Central memory CD8-positive, alpha-beta T cell (primary cell): ENCODE measurements around the gene ITK.
A peak's percentile ranks its signal among the peaks of the same experiment; 100 is the strongest.
"Not testable (repeated sequence)": the region's sequence is repeated elsewhere in the genome, so short reads cannot be mapped to it uniquely, and the experiment has no call there.

Experiments
- ATAC-seq: fragments of 150-1000 bp; cut with Tn5 transposase; replicated peaks from 2 replicates; pipeline ENCODE4 v1.10.0; 2022; ENCODE audit warnings: mild to moderate bottlenecking, moderate FRiP score, moderate number of reproducible peaks; ENCODE audit not compliant: poor library complexity, severe bottlenecking; ENCODE audit errors: extremely low read depth
- DNase-seq, 2 donors: peaks; one replicate each; pipeline ENCODE4 v3.0.0; 2021; ENCODE audit warnings: low spot score in 2 of 2
- H3K27ac Mint-ChIP-seq: one replicate; pipeline ENCODE4 v1.8.0; 2022; ENCODE audit warnings: low read depth, mild to moderate bottlenecking, moderate library complexity, mixed read lengths
- H3K27me3 Mint-ChIP-seq: one replicate; pipeline ENCODE4 v1.8.0; 2022; ENCODE audit warnings: mixed read lengths
- H3K36me3 Mint-ChIP-seq: one replicate; pipeline ENCODE4 v1.8.0; 2022; ENCODE audit warnings: mild to moderate bottlenecking, moderate library complexity, mixed read lengths; ENCODE audit not compliant: insufficient read depth
- H3K4me1 Mint-ChIP-seq: one replicate; pipeline ENCODE4 v1.8.0; 2022; ENCODE audit warnings: mixed read lengths
- H3K4me3 Mint-ChIP-seq: one replicate; pipeline ENCODE4 v1.8.0; 2022; ENCODE audit warnings: mild to moderate bottlenecking, moderate library complexity, mixed read lengths
- H3K9me3 Mint-ChIP-seq: one replicate; pipeline ENCODE4 v1.8.0; 2022; ENCODE audit warnings: mixed read lengths

ITK gene

GRCh38 chr5:157198277-157198986, 17.8 kb downstream of the ITK start:
- H3K27ac Mint-ChIP-seq = peak overlapping the region; percentile 93

GRCh38 chr5:157201857-157202256, 21.2 kb downstream of the ITK start:
- DNase-seq (no peak), ATAC-seq (no peak)
- Mint-ChIP-seq H3K36me3 (peaks cover 62% of the 10 kb centered on the region), H3K4me3 (peak overlapping the region; percentile 57), H3K27ac (peak overlapping the region; percentile 88), H3K9me3 (no peaks in the 10 kb centered on the region), H3K4me1 (peaks cover 77% of the 10 kb centered on the region), H3K27me3 (no peaks in the 10 kb centered on the region)

More at GRCh38 chr5:157198277-157198986, 17.8 kb downstream of the ITK start:
- H3K4me1 Mint-ChIP-seq = peaks cover 88% of the 10 kb centered on the region
- DNase-seq (peak in 1 of 2 donors; percentile 37), ATAC-seq (peak; percentile 45)
- no peaks in the 10 kb centered on the region for H3K9me3 Mint-ChIP-seq
- H3K4me3 Mint-ChIP-seq = peak overlapping the region; percentile 66
- no peaks in the 10 kb centered on the region for H3K27me3 Mint-ChIP-seq
- H3K36me3 Mint-ChIP-seq = peaks cover 69% of the 10 kb centered on the region

GRCh38 chr5:157203417-157203816, 22.8 kb downstream of the ITK start:
- Mint-ChIP-seq H3K36me3 (peaks cover 66% of the 10 kb centered on the region), H3K27ac (peak overlapping the region; percentile 88), H3K4me1 (peaks cover 77% of the 10 kb centered on the region), H3K9me3 (no peaks in the 10 kb centered on the region), H3K27me3 (no peaks in the 10 kb centered on the region), H3K4me3 (peak overlapping the region; percentile 57)
- DNase-seq (no peak), ATAC-seq (no peak)

GRCh38 chr5:157204765-157205164, 24.1 kb downstream of the ITK start:
- H3K36me3 Mint-ChIP-seq = peaks cover 68% of the 10 kb centered on the region
- peak; percentile 16 for ATAC-seq
- no peak overlapping the region for H3K4me3 Mint-ChIP-seq
- H3K27ac Mint-ChIP-seq = peak overlapping the region; percentile 53
- no peak for DNase-seq
- peaks cover 70% of the 10 kb centered on the region for H3K4me1 Mint-ChIP-seq
- H3K9me3 Mint-ChIP-seq = no peaks in the 10 kb centered on the region
- H3K27me3 Mint-ChIP-seq = no peaks in the 10 kb centered on the region

- Mint-ChIP-seq H3K27ac (peak overlapping the region; percentile 10), H3K4me1 (peaks cover 63% of the 10 kb centered on the region), H3K4me3 (peak overlapping the region; percentile 9)
Measured at GRCh38 chr5:157205708-157206107, 25.1 kb downstream of the ITK start.

GRCh38 chr5:157210652-157211051, 30.0 kb downstream of the ITK start:
- Mint-ChIP-seq H3K4me1 (peaks cover 75% of the 10 kb centered on the region), H3K36me3 (peaks cover 77% of the 10 kb centered on the region), H3K27ac (peak overlapping the region; percentile 7)
- not testable (repeated sequence) for H3K4me3 Mint-ChIP-seq, H3K27me3 Mint-ChIP-seq, DNase-seq, H3K9me3 Mint-ChIP-seq
- ATAC-seq = peak; percentile 64

More at GRCh38 chr5:157205708-157206107, 25.1 kb downstream of the ITK start:
- peaks cover 66% of the 10 kb centered on the region for H3K36me3 Mint-ChIP-seq
- no peaks in the 10 kb centered on the region for H3K9me3 Mint-ChIP-seq
- DNase-seq = no peak
- ATAC-seq = no peak
- no peaks in the 10 kb centered on the region for H3K27me3 Mint-ChIP-seq

GRCh38 chr5:157212307-157212706, 31.7 kb downstream of the ITK start:
- H3K36me3 Mint-ChIP-seq = peaks cover 80% of the 10 kb centered on the region
- ATAC-seq (no peak), DNase-seq (no peak)
- H3K9me3 Mint-ChIP-seq = no peaks in the 10 kb centered on the region
- no peaks in the 10 kb centered on the region for H3K27me3 Mint-ChIP-seq
- H3K4me1 Mint-ChIP-seq = peaks cover 75% of the 10 kb centered on the region
- peak overlapping the region; percentile 44 for H3K27ac Mint-ChIP-seq
- H3K4me3 Mint-ChIP-seq = peak overlapping the region; percentile 39

GRCh38 chr5:157213527-157214243, 33.0 kb downstream of the ITK start:
- no peak for DNase-seq
- no peaks in the 10 kb centered on the region for H3K27me3 Mint-ChIP-seq
- ATAC-seq = no peak
- peak overlapping the region; percentile 55 for H3K4me3 Mint-ChIP-seq
- peak overlapping the region; percentile 86 for H3K27ac Mint-ChIP-seq
- H3K9me3 Mint-ChIP-seq = no peaks in the 10 kb centered on the region
- H3K4me1 Mint-ChIP-seq = peaks cover 71% of the 10 kb centered on the region
- H3K36me3 Mint-ChIP-seq = peaks cover 80% of the 10 kb centered on the region

GRCh38 chr5:157214415-157214814, 33.8 kb downstream of the ITK start:
- ATAC-seq (no peak), DNase-seq (no peak)
- no peaks in the 10 kb centered on the region for H3K9me3 Mint-ChIP-seq
- H3K27ac Mint-ChIP-seq = peak overlapping the region; percentile 86
- peaks cover 76% of the 10 kb centered on the region for H3K4me1 Mint-ChIP-seq
- H3K4me3 Mint-ChIP-seq = peak overlapping the region; percentile 55
- no peaks in the 10 kb centered on the region for H3K27me3 Mint-ChIP-seq
- peaks cover 80% of the 10 kb centered on the region for H3K36me3 Mint-ChIP-seq

- ATAC-seq (peak; percentile 83), DNase-seq (peak in 1 of 2 donors; percentile 32)
- Mint-ChIP-seq H3K27ac (peak overlapping the region; percentile 86), H3K9me3 (no peaks in the 10 kb centered on the region), H3K27me3 (no peaks in the 10 kb centered on the region), H3K4me3 (peak overlapping the region; percentile 55), H3K4me1 (peaks cover 82% of the 10 kb centered on the region), H3K36me3 (peaks cover 81% of the 10 kb centered on the region)
Measured at GRCh38 chr5:157214861-157215513, 34.3 kb downstream of the ITK start.

GRCh38 chr5:157215514-157216167, 35.0 kb downstream of the ITK start:
- Mint-ChIP-seq H3K27me3 (no peaks in the 10 kb centered on the region), H3K4me3 (peak overlapping the region; percentile 55), H3K4me1 (peaks cover 87% of the 10 kb centered on the region), H3K9me3 (no peaks in the 10 kb centered on the region), H3K27ac (peak overlapping the region; percentile 86), H3K36me3 (peaks cover 83% of the 10 kb centered on the region)
- peak; percentile 2 for ATAC-seq
- no peak for DNase-seq

GRCh38 chr5:157216391-157217142, 35.9 kb downstream of the ITK start:
- Mint-ChIP-seq H3K4me1 (peaks cover 85% of the 10 kb centered on the region), H3K4me3 (peak overlapping the region; percentile 55), H3K27me3 (no peaks in the 10 kb centered on the region), H3K9me3 (no peaks in the 10 kb centered on the region), H3K36me3 (peaks cover 79% of the 10 kb centered on the region), H3K27ac (peak overlapping the region; percentile 80)
- DNase-seq (no peak), ATAC-seq (no peak)
